DMS53 treated with DMSO at 0.1 percent for 48 hours (cell line): ENCODE data around the gene PDZD8.
A peak's percentile ranks its signal among the peaks of the same experiment; 100 is the strongest.

Experiments
- DNase-seq: peaks from one replicate; lab custom pipeline; 2025; ENCODE audit not compliant: unreplicated experiment; lab: John Stamatoyannopoulos, UW

Gene PDZD8

DNA sequence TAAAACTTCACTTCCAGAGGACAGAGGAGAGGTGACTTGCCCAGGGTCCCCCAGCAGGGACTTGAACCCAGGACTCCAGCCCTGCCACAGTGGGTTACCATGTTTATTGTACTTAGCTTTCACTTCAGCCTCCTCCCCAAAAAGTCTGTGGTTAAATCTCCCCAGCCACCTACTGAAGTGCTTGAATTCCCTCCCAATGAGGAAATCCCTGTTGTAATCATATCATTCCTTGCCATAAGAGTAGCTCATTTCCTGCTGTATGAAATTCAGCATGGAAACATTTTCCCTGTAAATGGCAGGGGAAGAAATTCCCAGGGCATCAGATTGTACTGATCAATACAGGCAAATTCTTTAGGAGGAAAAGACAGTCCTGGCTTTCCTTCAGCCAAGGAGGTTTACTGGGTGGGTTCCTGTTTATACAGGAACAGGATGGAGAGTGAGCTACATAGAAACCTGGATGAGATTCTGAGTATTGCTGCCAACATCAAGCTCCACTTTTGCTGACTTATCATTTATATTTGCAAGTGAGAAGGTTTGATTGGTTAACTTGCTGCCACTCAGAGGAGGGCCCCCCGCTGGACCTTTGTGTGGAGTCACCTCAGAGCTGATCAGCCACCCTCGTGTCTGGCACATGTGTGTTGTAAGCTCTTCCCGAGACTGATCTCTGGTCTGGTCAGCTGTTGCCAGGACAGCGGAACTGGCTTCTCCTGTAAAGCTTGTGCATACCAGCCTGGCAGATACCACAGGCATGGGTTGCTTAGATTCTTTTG is 16.4 kb upstream of the PDZD8 start:
- DNase-seq = no peak

DNA sequence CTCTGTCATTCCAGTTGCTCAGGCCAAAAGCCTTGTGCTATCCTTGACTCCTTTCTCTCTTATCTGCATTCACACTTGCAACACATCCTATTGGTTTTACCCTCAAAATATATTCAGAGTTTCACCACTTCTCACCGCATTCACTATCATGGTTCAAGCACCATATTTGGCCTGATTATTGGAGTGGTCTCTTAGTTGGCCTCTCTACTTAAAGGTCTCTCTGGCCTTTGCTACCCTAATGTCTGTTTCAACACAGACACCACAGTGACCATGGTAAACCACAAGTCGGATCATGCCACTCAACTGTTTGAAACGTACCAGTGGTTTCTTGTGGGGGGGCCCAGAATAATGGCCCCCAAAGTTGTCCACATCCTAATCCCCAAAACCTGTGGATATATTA is 15.2 kb upstream of the PDZD8 start:
- DNase-seq = no peak

DNA sequence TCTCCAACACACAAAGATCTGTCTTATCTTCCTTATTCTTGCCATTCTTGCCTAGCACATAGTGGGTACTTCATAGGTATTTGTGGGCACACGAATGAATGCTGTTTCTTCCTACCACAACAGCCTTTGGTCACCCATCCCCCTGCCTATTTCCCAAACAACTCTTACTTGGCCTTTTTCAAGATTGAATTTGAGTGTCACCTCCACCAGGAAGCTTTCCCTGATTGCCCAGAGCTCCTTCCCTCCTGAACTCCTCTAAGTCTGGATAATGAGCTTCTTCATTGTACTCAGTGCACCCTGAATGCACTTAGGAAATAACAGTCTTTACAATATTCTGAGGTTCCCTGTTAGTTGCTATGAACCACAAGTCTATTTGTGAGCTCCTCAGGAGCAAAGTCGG is 11.6 kb upstream of the PDZD8 start:
- DNase-seq = no peak

DNA sequence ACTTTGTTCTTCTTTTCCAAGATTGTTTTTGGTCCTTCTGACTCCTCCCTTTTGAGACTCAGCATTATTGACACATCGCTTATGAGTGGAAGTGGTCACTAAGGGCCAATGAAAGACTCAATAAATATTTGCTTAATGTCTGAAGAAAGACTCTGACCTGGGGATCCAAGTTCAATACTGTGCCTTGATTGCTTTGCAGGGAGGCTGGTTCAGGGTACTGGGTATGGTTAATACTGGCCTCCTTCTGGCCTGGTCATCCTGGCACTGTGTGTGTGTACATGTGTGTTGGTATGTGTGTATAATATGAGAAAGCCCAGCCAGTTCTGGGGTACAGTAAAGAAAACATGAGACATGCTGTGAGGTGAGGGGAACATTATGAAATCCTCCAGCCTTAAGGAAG is 7.6 kb upstream of the PDZD8 start:
- DNase-seq = no peak

DNA sequence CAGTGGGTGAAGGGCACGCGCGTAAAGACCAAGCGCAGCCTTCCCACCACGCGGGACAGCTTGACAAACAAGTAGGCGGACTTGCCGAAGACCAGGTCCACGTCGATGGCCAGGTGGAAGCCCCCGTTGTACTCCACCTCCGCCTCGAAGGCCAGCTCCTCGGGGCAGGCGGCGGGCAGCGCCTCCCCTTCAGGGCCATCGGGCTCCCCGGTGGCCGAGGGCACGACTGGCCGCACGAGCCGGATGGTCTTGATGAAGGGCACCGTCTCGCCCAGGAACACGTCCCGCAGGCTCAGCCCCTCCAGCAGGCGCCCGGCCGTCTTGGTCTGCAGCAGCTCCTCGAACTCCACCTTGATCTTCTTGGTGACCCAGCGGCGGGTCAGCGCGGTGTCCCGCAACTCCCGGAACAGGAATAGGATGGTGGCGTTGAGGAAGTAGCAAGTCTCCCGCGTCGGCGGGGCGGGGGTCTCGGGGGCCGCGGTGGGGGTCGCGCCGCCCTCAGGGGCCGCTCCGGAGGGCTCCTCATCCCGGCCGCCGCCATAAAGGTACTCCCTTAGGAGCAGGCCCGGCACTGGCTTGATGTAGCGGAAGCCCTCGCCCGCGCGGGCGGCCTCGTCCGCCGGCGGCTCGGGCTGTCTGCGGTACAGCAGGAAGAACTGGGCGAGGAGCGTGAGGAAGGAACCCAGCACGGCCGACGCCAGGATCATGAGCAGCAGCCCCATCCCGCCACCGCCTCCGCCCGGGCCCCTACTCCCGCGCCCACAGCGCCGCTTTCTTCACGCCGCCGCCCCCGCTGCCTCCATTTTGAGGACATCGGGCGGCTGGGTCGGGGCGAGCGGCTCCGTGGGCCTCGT is 507 bp downstream of the PDZD8 start:
- peak; percentile 52 for DNase-seq

DNA sequence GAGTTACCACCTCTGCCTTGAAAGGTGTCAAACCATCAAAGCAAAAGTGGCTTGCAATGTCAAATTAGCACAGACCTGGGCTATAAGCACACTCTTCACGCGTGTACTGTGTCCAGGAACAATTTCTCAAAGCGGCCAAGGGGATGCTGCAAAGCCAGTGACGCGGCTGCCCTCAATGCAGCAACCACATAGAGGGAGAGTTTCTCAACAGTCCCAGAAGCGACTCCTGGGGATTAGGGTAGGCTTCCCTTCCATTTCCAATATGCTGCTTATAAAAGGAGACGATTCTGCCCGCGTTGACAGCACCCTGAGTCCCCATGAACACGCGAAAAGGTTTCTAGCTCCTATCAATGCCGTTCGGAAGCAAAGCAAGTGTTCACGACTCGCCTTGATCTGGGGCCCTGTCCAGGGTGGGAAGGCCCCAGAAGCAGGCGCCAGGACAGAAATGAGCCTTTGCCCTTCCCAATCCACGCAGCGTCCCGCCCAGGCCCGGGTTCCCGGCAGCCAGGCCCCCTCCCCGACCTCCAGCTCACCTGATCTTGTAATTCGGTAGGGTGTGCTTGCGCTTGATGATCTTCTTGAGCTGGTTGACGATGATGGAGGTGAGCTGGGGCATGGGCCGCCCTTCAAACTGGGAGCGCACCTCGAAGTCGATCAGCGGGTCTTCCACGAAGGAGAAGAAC is 1.3 kb downstream of the PDZD8 start:
- DNase-seq = peak; percentile 11

DNA sequence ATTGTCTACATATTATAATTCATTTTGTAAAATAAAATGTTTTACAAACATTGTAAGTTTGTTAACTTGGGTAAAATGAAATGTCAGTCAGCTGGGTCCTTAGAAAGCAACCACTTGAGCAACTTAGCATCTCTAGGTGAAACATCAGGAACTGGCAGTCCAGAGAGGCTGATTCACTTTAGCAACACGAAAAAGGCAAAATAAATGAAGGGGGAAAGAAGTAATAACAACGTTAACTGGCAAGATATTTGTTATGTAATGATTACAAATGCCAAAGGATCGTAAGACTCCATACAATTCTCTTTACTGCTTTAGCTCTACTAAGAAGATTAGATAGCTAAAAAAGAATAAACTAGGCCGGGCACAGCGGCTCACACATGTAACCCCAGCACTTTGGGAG is 5.0 kb downstream of the PDZD8 start:
- DNase-seq = no peak

DNA sequence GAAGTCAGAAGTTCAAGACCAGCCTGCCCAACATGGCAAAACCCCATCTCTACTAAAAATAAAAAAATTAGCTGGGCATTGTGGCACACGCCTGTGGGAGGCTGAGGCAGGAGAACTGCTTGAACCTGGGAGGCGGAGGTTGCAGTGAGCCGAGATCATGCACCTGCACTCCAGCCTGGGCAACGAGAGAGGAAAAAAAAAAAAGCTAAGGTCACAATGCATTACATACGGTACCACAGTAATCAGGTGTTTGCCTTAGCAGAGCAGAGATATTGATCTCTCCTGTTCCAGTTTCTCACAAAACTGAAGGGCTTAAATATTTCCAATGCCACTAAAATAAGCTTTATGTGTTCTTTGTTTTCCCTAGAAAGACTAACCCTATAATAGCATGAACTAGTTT is 7.5 kb downstream of the PDZD8 start:
- DNase-seq = no peak

DNA sequence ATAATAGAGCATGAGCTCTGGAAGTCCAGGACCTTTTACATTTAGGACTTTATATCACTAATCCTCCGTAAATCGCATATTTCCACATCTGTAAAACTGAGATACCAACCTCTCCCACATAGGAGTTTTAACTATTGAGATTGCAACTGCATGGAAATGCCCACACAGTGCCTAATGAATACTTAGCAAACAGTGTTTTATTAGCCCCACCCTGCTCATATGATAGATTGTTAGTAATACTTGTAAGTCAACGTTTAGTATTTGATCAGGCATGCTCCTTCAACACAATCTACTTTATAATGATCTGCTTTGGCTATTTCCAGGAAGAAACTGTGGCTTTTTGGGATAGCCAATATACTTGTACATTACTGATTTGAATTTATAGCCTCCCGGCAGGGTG is 8.5 kb downstream of the PDZD8 start:
- DNase-seq = no peak

DNA sequence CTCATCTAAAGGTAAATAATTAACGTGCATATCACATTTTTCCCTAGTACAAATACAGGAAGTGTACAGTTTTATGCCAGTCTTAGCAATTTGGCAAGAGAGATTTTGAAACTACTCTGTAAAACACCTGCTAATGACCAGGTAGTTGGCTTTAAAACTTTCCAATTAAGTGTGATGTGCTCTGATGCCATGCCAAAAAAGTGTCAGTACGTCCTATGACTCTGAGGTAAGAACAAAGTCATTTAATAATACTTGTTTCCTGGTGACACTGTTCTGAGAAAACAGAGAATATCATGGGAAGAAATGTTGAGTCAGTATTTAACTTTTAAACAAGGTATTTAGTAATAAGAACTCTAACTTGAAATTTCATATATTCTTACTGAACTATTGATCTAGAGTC is 9.6 kb downstream of the PDZD8 start:
- no peak for DNase-seq

DNA sequence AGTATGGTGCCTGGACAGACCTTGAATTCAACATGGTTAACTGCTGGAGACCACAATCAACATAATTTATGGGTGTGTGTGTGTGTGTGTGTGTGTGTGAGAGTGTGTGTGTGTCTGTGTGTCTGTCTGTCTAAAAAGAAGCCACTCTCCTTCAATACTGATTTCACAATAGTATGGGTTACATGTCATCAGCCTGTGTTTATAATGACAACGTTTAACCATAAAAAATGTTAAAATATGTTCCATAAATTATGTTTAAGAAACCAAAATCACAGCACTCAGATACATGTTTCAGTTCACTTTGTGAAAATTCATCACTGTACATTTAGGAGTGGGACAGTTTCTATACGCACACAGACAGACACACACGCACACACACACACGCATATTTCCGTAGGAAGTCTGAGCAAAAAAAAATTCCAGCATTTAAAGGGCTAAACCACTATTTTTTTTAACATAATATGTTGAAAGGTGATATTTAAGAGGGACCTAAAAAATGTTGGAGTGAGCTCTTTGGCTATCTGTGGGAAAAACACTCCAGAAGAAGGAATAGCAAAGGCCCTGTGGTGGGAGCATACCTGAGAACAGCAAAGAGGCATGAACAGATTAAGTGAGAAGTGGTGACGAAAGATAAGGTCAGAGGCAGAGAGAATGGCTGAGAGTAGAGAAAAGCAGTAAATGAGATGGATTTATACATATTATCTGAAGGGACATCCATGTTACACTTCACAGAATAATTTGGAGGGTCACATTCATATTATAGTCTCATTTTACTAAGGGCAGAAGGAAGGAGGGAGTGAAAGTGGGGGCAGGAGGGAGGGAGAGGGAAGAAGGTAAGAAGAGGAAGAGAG is 10.9 kb downstream of the PDZD8 start:
- no peak for DNase-seq

DNA sequence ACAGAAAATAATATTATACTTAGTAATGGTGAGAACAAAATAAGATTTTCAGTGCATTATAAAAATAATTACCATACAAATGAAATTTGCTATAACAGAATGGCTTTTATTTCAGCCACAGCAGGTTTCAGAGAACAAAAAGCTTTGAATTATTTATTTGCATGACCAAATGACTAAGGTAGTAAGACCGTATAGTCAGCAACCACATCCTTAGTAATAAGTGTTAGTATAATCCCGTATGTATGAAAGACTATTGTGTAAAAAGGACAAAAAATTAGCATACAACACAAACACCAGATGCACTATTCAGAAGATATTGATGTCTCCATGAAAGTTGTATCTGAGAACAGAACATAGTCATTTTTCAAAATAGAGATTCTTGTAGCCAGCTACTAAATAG is 12.2 kb downstream of the PDZD8 start:
- no peak for DNase-seq

DNA sequence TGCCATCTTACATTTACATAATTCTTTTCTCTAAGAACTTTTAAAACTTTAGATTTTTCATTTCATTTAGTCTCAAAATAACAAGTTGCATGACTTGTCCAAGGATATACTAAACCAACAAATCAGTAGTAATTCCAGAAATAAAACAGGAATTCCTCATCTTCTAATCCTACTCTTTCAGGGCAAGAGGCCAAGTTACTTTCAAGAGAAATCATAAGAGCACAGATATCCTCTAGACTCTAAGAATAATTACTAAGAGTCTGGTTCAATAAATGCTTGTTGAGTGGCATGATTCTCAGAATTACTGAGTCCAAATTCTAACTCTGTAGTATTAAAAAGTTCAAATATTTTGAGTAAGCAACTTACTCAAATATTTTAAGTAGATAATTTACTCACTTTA is 12.9 kb downstream of the PDZD8 start:
- DNase-seq = no peak

DNA sequence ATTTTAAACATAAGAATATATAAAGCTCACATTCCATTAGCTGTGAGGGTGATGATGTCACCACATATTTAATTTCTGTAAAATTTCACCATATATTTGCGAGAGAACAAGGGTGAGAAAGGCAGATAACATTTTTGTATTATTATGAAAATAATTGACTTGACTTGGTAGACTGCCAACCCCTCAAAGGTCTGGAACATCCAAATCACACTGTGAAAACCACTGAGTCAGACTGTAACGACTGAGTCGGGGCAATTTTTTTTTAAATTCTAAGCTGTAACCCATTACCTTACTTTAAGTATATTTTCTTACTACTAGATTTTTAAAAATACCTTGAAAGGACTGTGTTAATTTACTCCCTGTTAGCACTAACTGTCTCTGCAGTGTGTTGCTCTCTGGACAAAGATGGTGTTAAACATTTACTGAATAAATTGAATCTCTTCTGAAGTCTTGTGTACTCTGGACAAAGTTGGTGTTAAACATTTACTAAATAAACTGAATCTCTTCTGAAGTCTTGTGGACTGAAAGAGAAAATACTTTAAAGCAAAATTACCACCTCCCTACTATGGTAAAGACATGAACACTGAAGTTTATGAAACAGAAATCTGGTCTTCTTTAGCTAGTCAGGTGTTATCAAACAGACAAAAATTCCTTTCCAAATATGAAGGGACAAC is 14.1 kb downstream of the PDZD8 start:
- no peak for DNase-seq

DNA sequence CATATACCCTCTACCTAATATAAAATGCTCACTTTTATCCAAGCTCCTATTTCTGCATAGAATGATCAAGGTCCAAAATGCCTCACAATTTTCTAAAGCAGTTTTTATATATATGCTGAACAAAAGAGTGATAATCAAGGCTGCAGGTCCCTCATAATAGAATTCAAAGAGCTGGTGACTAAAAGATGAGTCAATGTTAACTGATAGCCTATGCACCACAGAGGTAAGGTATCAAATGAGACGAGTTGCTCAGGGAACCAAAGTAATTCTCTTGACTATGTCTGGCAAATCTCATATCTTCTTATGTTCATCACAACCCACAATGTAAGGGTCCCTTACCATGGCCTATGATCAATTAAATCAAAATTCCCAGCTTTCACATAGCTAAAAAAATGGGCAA is 15.2 kb downstream of the PDZD8 start:
- DNase-seq = no peak

DNA sequence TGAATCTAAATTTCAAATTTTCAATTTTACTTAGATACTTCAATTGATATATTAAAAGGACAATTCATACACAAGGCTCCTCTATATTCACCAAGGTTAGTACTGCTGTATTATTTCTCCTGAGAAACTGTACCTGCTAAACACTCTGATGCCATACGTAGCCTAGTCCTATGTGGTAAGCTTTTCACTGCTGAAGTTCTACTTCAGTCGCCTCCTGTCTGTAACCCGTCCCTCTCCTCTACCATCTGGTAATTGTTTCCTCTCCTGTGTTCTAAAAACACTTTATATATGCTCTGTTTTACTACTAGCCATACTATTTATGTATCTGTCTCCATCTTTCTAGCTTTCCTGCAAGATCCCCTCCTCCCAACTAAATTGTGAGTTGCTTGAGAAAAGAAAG is 20.2 kb downstream of the PDZD8 start:
- no peak for DNase-seq

DNA sequence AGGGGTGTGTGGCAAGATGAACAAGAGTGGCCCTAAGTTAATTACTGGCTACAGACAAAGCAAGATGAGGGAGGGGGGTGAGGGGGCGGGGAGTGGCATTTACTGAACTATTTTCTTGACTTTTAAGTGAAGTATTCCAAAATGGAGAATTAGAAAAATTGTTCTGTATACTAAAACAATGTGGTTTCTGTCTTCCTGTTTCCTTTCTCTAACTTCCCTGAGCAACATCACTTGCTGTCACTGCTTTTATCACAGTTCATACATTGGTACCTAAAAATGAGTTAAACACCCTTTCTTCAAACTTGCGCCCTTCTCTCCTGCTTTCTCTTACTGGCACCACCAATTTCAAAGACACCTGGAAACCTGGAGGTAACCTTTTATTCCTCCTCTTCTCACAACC is 21.6 kb downstream of the PDZD8 start:
- no peak for DNase-seq

DNA sequence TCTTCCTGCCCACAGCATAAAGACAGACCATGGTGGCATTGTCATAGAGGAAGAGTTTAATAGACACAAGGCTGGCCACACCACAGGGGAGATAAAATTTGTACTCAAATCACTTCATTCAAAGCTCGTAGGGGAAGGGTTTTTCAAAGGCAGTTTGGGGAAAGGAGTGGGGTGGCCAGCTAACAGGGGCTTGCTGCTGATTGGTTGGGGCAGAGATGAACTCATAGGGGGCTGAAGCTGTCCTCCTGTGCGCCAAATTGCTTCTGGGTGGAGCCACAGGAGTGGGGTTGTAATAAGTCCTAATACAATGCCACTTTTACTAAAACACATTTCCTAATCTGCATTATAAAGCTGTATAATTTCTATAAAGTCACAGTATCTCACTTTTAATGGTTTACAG is 22.5 kb downstream of the PDZD8 start:
- DNase-seq = no peak

DNA sequence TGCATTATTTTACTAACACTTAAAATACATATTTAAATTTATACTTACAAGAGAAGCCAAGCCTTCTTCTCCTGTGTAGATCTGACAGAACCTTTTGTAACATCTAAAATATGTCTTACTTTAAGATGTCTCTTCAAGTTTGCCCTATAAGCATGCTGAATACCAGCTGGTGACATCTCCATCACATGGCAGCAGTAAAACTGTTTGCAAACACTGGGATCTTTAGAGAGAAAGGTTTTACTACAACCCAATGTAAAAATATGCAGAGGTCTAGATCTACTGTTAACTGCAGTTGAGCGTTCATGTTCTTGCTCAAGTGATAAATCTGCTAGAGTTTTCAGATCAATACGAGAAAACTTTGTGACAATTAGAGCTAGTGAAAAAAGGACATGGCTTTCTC is 23.2 kb downstream of the PDZD8 start:
- no peak for DNase-seq

DNA sequence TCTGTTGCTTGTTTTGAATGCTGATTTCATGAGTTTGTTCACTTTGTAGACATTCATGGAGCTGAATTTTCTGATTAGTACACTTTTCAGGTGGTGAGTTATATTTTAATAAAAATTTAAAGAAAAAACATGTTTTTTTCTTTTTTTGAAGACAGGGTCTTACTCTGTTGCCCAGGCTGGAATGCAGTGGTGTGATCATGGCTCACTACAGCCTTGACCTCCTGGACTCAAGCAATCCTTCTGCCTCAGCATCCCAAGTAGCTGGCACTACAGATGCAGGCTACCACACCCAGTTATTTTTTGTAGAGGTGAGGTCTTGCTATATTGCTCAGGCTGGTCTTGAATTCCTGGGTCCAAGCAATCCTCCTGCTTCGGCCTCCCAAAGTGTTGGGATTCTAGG is 23.7 kb downstream of the PDZD8 start:
- no peak for DNase-seq

DNA sequence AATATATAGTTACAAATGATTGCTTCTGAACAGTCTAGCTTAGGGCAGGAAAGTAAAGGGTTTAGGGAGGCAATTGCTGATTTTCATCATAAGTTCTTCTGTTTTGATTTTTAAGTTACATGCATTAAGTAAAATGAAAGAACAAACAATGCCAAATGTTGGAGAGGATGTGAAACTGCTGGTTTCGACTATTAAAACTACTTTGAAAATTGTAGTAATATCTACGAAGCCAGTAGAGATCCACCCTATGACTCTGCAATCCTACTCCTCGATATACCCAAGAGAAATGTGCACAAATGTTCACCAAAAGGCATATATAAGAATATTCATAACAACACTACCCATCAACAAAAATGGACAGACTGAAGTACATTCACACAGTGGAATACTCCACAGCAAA is 24.3 kb downstream of the PDZD8 start:
- no peak for DNase-seq
